Lung (tissue), 12 donors: Measurements from ENCODE around the gene ARHGAP45. TPM values are rescaled to one million over a fixed set of nuclear protein-coding genes. Genes with fewer than 3 reads are reported as not detected.

Experiments
- ATAC-seq: fragments of 200-7000 bp; cut with Tn5 transposase; one replicate; pipeline ENCODE4 v1.9.1; 2020; ENCODE audit warnings: moderate number of reproducible peaks; ENCODE audit not compliant: insufficient read depth, low FRiP score
- DNase-seq, 3 donors: peaks; one replicate each; pipeline ENCODE4 v3.0.0-alpha.2; 2013 to 2017
- H3K27ac ChIP-seq, 2 donors: one replicate each; pipeline ENCODE4 v1.5.1; 2013; ENCODE audit warnings: mild to moderate bottlenecking in 2 of 2, moderate library complexity in 2 of 2, control low read depth in 1 of 2, inconsistent platforms in 1 of 2, low read depth in 1 of 2, low read length in 1 of 2
- H3K27me3 ChIP-seq, 3 donors: one replicate each; pipeline ENCODE4 v1.5.1; 2013; ENCODE audit warnings: low read length in 2 of 3; ENCODE audit not compliant: control insufficient read depth in 3 of 3, insufficient read depth in 3 of 3
- H3K36me3 ChIP-seq, 4 donors: one replicate each; pipeline ENCODE4 v1.5.1; 2013; ENCODE audit warnings: low read length in 4 of 4, mild to moderate bottlenecking in 1 of 4, moderate library complexity in 1 of 4; ENCODE audit not compliant: control insufficient read depth in 4 of 4, insufficient read depth in 4 of 4
- H3K4me1 ChIP-seq, 5 donors: one replicate each; pipeline ENCODE4 v1.5.1; 2013; ENCODE audit warnings: low read length in 5 of 5, mild to moderate bottlenecking in 2 of 5, moderate library complexity in 1 of 5; ENCODE audit not compliant: control insufficient read depth in 5 of 5, insufficient read depth in 5 of 5
- H3K4me3 ChIP-seq: one replicate; pipeline ENCODE4 v1.5.1; 2013; ENCODE audit warnings: mild to moderate bottlenecking, control low read depth, moderate library complexity
- H3K9ac ChIP-seq, 2 donors: one replicate each; pipeline ENCODE4 v1.5.1; 2013; ENCODE audit warnings: low read length in 2 of 2, control low read depth in 1 of 2; ENCODE audit not compliant: insufficient read depth in 1 of 2
- H3K9me3 ChIP-seq, 4 donors: one replicate each; pipeline ENCODE4 v1.5.1; 2013; ENCODE audit warnings: low read length in 3 of 4, mild to moderate bottlenecking in 1 of 4, moderate library complexity in 1 of 4; ENCODE audit not compliant: control insufficient read depth in 4 of 4, insufficient read depth in 3 of 4
- WGBS, 2 donors: extraction: QIAGEN DNeasy Blood & Tissue Kit; methylation state at CpG; one replicate each; pipeline ENCODE4 v1.1.7; 2013; 5-methylcytosine and 5-hydroxymethylcytosine counted together
- polyA plus RNA-seq, 2 donors: library from polyadenylated mRNA; stranded (reverse); fragments of 200-250 nt; gene quantifications; one replicate each; pipeline ENCODE4 v1.2.1, GENCODE V29; 2013
- total RNA-seq, 2 donors: library from RNA; depleted of rRNA in 1 of 2; stranded (reverse); fragments of >200 nt in 1 of 2; gene quantifications; one replicate each; pipeline ENCODE4 v1.2.1, GENCODE V29; 2014 to 2021
- TF ChIP-seq, protein P1 (sequence below): IDR thresholded peaks from 2 replicates; pipeline ENCODE4 v1.5.1; 2012; ENCODE audit warnings: mild to moderate bottlenecking; ENCODE audit errors: control extremely low read depth, extremely low read depth
- donor health status: control.
- donor health status: control.
- donor health status: Bipolar disorder and iron deficiency.
- donor health status: healthy.
- donor health status: DM: yes; HTN: yes; CAD: no.

ARHGAP45 gene
- total and polyA plus RNA-seq, 4 donors: 23.8 to 117 (median 80.9) TPM

DNA sequence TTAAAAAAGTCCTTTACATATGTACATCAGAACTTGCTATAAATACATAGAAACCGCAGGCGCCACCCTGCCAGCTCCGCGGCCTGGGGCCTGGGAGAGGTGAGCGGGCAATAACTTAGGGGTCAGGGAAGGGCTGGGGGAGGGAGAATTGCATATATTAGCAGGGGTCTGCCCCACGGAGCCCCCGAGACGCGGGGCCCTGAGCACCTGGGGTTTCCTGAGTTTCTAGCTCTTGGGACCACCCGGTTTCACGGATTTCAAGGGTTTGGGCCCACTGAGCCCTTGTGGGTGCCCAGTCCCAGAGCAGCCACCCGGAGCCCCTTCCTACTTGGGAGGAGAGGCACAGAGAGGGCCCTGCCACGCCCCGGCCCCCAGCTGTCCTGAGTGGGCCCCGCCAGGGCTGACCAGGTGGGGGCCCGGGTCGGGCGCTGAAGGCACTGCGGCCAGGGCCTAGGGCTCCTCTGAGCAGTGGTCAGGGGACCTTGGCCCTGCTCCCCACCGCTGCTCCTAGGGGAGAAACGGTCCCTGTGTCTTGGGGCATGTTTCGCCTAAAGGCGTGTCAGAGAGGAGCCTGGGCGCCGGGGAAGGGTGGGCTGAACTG, 40.8 kb downstream of the ARHGAP45 start:
- H3K4me3 ChIP-seq: no peak overlapping the region
- DNase-seq (no peak), ATAC-seq (no peak)
- H3K9me3 ChIP-seq: peaks cover 0 to 2% (median 0%) of the 10 kb centered on the region in 4 donors
- no peak overlapping the region for H3K9ac ChIP-seq
- 93% methylated on average over 25 of the region's 25 CpGs for WGBS, 2 donors
- TF ChIP-seq, protein P1, sequence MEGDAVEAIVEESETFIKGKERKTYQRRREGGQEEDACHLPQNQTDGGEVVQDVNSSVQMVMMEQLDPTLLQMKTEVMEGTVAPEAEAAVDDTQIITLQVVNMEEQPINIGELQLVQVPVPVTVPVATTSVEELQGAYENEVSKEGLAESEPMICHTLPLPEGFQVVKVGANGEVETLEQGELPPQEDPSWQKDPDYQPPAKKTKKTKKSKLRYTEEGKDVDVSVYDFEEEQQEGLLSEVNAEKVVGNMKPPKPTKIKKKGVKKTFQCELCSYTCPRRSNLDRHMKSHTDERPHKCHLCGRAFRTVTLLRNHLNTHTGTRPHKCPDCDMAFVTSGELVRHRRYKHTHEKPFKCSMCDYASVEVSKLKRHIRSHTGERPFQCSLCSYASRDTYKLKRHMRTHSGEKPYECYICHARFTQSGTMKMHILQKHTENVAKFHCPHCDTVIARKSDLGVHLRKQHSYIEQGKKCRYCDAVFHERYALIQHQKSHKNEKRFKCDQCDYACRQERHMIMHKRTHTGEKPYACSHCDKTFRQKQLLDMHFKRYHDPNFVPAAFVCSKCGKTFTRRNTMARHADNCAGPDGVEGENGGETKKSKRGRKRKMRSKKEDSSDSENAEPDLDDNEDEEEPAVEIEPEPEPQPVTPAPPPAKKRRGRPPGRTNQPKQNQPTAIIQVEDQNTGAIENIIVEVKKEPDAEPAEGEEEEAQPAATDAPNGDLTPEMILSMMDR: no peak
- H3K27me3 ChIP-seq: no peaks in the 10 kb centered on the region
- H3K4me1 ChIP-seq: peaks cover 4 to 21% (median 6%) of the 10 kb centered on the region in 5 donors
- no peak overlapping the region for H3K27ac ChIP-seq
- H3K36me3 ChIP-seq: peaks cover 0 to 69% (median 6%) of the 10 kb centered on the region in 4 donors

DNA sequence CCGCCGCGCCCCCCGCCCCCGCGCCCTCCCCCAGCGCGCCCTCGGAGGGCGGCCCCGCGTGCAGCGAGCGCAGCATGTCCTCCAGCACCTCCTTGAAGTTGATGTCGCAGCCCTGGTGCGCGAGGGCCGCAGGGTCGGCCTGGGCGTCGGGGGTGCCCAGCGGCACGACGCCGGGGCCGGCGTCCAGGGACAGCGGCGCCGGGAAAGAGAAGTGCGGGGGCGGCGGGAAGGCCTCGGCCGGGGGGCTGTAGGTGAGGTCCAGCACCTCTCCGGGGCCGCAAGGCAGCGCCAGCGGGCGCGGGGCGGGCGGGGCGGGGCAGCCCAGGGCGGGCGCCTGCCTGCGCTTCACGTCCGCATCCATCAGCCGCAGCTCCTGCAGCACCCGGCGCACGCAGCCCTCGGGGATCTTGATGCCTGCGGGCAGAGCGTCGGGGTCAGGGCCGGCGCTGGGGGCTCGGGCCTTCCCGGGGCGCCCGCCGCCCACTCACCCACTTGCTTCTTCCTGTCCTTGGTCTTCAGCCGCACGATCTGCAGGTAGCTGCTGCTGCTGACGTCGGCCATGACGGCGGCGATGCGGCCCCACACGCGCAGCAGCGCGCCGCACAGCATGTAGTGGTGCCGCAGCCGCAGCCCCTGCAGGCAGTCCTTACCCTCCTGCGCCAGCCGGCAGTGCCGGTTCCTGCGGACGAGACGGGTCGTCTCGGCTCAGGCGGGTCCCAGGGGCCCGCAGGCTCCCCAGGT, 41.5 kb downstream of the ARHGAP45 start:
- peaks cover 0 to 19% (median 2%) of the 10 kb centered on the region in 5 donors for H3K4me1 ChIP-seq
- WGBS, 2 donors: 96% methylated on average over 83 to 89 of the region's 89 CpGs
- H3K9me3 ChIP-seq: peaks cover 0 to 2% (median 0%) of the 10 kb centered on the region in 4 donors
- H3K9ac ChIP-seq: no peak overlapping the region
- H3K36me3 ChIP-seq: peaks cover 0 to 74% (median 6%) of the 10 kb centered on the region in 4 donors
- H3K27me3 ChIP-seq: no peaks in the 10 kb centered on the region
- DNase-seq: no peak
- H3K27ac ChIP-seq: no peak overlapping the region
- H3K4me3 ChIP-seq: no peak overlapping the region
- TF ChIP-seq, protein P1: no peak
- no peak for ATAC-seq

DNA sequence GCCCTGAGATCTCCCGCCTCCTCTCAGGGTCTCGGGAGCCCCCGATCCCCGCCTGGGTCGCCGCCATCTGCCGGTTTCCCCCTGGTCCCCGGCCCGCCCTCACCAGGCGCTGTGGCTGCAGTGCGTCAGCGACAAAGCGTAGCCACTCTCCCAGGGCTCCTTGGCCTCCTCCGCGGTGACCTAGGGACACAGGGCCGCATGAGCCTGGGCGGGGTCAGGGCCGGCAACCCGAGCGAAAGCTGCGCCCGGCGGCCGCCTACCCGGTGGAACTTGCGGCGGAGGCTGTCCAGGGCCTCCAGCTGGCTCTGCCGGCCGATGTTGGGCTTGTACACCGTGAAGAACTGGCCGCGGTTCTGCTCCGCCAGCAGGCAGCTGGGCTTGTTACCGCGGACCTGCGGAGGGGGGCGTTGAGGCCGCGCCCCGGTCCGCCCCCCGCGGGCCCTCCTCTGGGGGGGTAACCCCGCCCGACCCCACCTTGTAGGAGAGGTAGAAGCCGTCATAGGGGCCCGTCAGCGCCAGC, 42.1 kb downstream of the ARHGAP45 start:
- ATAC-seq (no peak), DNase-seq (no peak)
- Histone ChIP-seq H3K9ac (no peak overlapping the region), H3K27me3 (no peaks in the 10 kb centered on the region), H3K27ac (no peak overlapping the region), H3K9me3 (peaks cover 0 to 2% (median 0%) of the 10 kb centered on the region in 4 donors), H3K4me3 (no peak overlapping the region), H3K36me3 (peaks cover 2 to 81% (median 7%) of the 10 kb centered on the region in 4 donors), H3K4me1 (peaks cover 0 to 25% (median 6%) of the 10 kb centered on the region in 5 donors)
- TF ChIP-seq, protein P1: no peak
- WGBS, 2 donors: 93 to 94% methylated on average over 48 of the region's 48 CpGs
